Sigmoid colon (tissue), 4 donors: Measurements from ENCODE around the gene UTP25.

Experiments
- CTCF ChIP-seq, 4 experiments: fragments of 450-650 bp in 3 of 4; fragments of 200-600 bp in 1 of 4; IDR thresholded peaks; one replicate each; pipeline ENCODE4 v1.5.1; 2016 to 2019; ENCODE audit warnings: antibody characterized with exemption in 4 of 4, mild to moderate bottlenecking in 3 of 4, moderate library complexity in 2 of 4
- EP300 ChIP-seq, 4 donors: sonication (generic); formaldehyde crosslinking; IDR thresholded peaks; one replicate each; pipeline ENCODE4 v1.6.1; 2017; ENCODE audit warnings: antibody characterized with exemption in 4 of 4

GRCh38 chr1:209819058-209819457 is 8.7 kb upstream of the UTP25 start:
- TF ChIP-seq EP300 (IDR thresholded peaks at IDR 0.05): no peak
- no peak for TF ChIP-seq CTCF (IDR thresholded peaks at IDR 0.05)
